K562 (cell line): ENCODE measurements around the gene PPA1.

ENCODE experiments used
- BRD9 ChIP-seq: fragments of 450-650 bp; IDR thresholded peaks from 2 replicates; pipeline ENCODE4 v1.6.1; 2018; ENCODE audit warnings: low read depth; ENCODE audit not compliant: partially characterized antibody
- DIDO1 ChIP-seq: fragments of 450-650 bp; IDR thresholded peaks from 2 replicates; pipeline ENCODE4 v1.6.1; 2016; ENCODE audit warnings: low read depth, missing biosample characterization, missing genetic modification characterization
- HDGF ChIP-seq: fragments of 450-650 bp; IDR thresholded peaks from 2 replicates; pipeline ENCODE4 v1.6.1; 2016
- MYC ChIP-seq, 2 experiments: fragments of 250-450 bp in 1 of 2; sonication (Bioruptor Pico) in 1 of 2; IDR thresholded peaks; 2 replicates each; pipeline versions ENCODE4 v1.5.1 to v1.6.1; 2012 to 2021; ENCODE audit warnings: low read depth in 2 of 2, borderline replicate concordance in 1 of 2, improper control_type of control experiment in 1 of 2, low read length in 1 of 2, mild to moderate bottlenecking in 1 of 2, moderate library complexity in 1 of 2
- NR2F6 ChIP-seq: fragments of 450-650 bp; formaldehyde crosslinking; IDR thresholded peaks from 2 replicates; pipeline ENCODE4 v1.4.0; 2020; ENCODE audit warnings: mild to moderate bottlenecking
- TF ChIP-seq, protein P1 (sequence below), 2 experiments: fragments of 450-650 bp in 1 of 2; sonication (generic) in 1 of 2; formaldehyde crosslinking in 1 of 2; IDR thresholded peaks in 1 of 2; conservative IDR thresholded peaks in 1 of 2; 2 replicates each; pipeline versions ENCODE4 v1.6.1 to v1.8.1; 2016 to 2023; ENCODE audit warnings: mild to moderate bottlenecking in 2 of 2, moderate library complexity in 2 of 2, inconsistent platforms in 1 of 2, missing genetic modification reagents in 1 of 2
- TF ChIP-seq, protein P2 (sequence below): fragments of 450-650 bp; formaldehyde crosslinking; IDR thresholded peaks from 2 replicates; pipeline ENCODE4 v1.4.0; 2022; ENCODE audit warnings: missing genetic modification characterization
- TF ChIP-seq, protein P3 (sequence below), 3 experiments: IDR thresholded peaks in 2 of 3; conservative IDR thresholded peaks in 1 of 3; 2 replicates each; pipeline ENCODE4 v1.5.1; 2011 to 2012; ENCODE audit warnings: low read length in 3 of 3, mild to moderate bottlenecking in 3 of 3, control low read depth in 2 of 3, improper control_type of control experiment in 1 of 3, inconsistent platforms in 1 of 3, low read depth in 1 of 3, mixed read lengths in 1 of 3, moderate library complexity in 1 of 3; ENCODE audit not compliant: insufficient read depth in 2 of 3

DNA sequence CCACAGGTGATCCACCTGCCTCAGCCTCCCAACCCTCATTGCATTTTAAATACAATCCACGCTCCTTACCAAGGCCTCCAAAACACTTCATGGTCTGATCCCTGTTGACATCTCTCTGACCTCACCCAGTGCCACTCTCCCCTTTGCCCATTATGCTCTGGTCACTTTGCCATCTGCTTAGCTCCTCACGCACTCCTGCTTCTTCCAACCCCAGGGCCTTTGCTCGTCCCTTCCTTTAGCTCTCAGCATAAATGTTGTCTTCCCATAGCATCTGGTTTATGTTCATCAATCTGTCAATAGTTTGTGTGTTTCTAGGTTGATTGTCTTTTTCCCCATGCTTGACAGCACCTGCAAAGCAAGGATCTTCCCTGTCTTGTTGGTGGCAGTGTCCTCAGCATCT is 36.5 kb upstream of the PPA1 start:
- TF ChIP-seq BRD9 (no peak), MYC (IDR thresholded peaks at IDR 0.05; ENCODE audit: low read depth, low read length) (no peak), MYC (CRISPR knock-in tag; IDR thresholded peaks at IDR 0.05; ENCODE audit: borderline replicate concordance, low read depth) (no peak), NR2F6 (CRISPR knock-in tag) (no peak), HDGF (no peak), DIDO1 (tag) (no peak)
- TF ChIP-seq, protein P1, sequence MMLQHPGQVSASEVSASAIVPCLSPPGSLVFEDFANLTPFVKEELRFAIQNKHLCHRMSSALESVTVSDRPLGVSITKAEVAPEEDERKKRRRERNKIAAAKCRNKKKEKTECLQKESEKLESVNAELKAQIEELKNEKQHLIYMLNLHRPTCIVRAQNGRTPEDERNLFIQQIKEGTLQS (IDR thresholded peaks at IDR 0.05), result no peak
- TF ChIP-seq, protein P1 (CRISPR knock-in tag; conservative IDR thresholded peaks at IDR 0.05), result no peak
- TF ChIP-seq, protein P2, sequence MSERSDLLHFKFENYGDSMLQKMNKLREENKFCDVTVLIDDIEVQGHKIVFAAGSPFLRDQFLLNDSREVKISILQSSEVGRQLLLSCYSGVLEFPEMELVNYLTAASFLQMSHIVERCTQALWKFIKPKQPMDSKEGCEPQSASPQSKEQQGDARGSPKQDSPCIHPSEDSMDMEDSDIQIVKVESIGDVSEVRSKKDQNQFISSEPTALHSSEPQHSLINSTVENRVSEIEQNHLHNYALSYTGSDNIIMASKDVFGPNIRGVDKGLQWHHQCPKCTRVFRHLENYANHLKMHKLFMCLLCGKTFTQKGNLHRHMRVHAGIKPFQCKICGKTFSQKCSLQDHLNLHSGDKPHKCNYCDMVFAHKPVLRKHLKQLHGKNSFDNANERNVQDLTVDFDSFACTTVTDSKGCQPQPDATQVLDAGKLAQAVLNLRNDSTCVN, result no peak
- TF ChIP-seq, protein P3, sequence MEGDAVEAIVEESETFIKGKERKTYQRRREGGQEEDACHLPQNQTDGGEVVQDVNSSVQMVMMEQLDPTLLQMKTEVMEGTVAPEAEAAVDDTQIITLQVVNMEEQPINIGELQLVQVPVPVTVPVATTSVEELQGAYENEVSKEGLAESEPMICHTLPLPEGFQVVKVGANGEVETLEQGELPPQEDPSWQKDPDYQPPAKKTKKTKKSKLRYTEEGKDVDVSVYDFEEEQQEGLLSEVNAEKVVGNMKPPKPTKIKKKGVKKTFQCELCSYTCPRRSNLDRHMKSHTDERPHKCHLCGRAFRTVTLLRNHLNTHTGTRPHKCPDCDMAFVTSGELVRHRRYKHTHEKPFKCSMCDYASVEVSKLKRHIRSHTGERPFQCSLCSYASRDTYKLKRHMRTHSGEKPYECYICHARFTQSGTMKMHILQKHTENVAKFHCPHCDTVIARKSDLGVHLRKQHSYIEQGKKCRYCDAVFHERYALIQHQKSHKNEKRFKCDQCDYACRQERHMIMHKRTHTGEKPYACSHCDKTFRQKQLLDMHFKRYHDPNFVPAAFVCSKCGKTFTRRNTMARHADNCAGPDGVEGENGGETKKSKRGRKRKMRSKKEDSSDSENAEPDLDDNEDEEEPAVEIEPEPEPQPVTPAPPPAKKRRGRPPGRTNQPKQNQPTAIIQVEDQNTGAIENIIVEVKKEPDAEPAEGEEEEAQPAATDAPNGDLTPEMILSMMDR (IDR thresholded peaks at IDR 0.05 in 2 of 3, conservative IDR thresholded peaks at IDR 0.05 in 1 of 3; ENCODE audit: insufficient read depth in 2 of 3, low read depth in 1 of 3, low read length in 3 of 3), result no peak
